8988T (cell line): Measurements from ENCODE around the gene RCC2.
A peak's percentile ranks its signal among the peaks of the same experiment; 100 is the strongest.

Experiments used
- DNase-seq: peaks from one replicate; pipeline ENCODE4 v3.0.0; 2011

The RCC2 gene

GRCh38 chr1:17370618-17371017 is 68.9 kb downstream of the RCC2 start:
- DNase-seq = no peak

- DNase-seq = peak; percentile 78
Observed at GRCh38 chr1:17369466-17369865, 70.0 kb downstream of the RCC2 start.

- DNase-seq = no peak
Observed at GRCh38 chr1:17365293-17365692, 74.2 kb downstream of the RCC2 start.

GRCh38 chr1:17363771-17364170 is 75.7 kb downstream of the RCC2 start:
- DNase-seq = no peak

- no peak for DNase-seq
Observed at GRCh38 chr1:17363351-17363750, 76.1 kb downstream of the RCC2 start.

GRCh38 chr1:17361687-17362086 is 77.8 kb downstream of the RCC2 start:
- DNase-seq = no peak

GRCh38 chr1:17360272-17360956 is 79.1 kb downstream of the RCC2 start:
- DNase-seq = no peak

- no peak for DNase-seq
Observed at GRCh38 chr1:17359808-17360207, 79.7 kb downstream of the RCC2 start.

- no peak for DNase-seq
Observed at GRCh38 chr1:17359031-17359430, 80.4 kb downstream of the RCC2 start.

- DNase-seq = no peak
Observed at GRCh38 chr1:17358557-17358956, 80.9 kb downstream of the RCC2 start.
